ENCODE measurements around the gene BLMH. TPM values are rescaled to one million over a fixed set of nuclear protein-coding genes. Genes with fewer than 3 reads are reported as not detected.

Gene BLMH
- total RNA-seq, result 29.5 and 42.8 TPM in 2 replicates

GRCh38 chr17:30291543-30292285 is at the start of gene BLMH:
BLMH (minus strand) TSS chr17:30291944; CDS start chr17:30291819, 125 bp downstream.

GRCh38 chr17:30333503-30334360 is 42.0 kb upstream of the BLMH start, which contains the start of gene TMIGD1:
TMIGD1 (minus strand) TSS chr17:30334057; CDS start chr17:30332133, 1,924 bp downstream.

GRCh38 chr17:30235386-30236296 is 56.1 kb downstream of the BLMH start, which contains the start of gene SLC6A4:
SLC6A4 (minus strand) TSS chr17:30235697; CDS start chr17:30221958, 13,739 bp downstream.

Small RNA genes within 50 kb of the gene (small RNA-seq; reads per million reads assigned to genes)
- 4.8 reads per million, percentile 91 among the genes with 10 or more reads in this experiment for gene RF00154
- not detected for gene RNU6-1267P

Other genes starting within 250 kb of the BLMH start
- 4.4 and 8.2 TPM in 2 replicates for gene NSRP1, start 175.1 kb downstream of the BLMH start, total RNA-seq
- under 0.01 TPM in 1 of 2 replicates, not detected in the other for gene SLC6A4, start 56.2 kb downstream of the BLMH start, total RNA-seq
- gene TMIGD1, start 42.1 kb upstream of the BLMH start, total RNA-seq, result not detected in 2 replicates
- gene CPD, start 87.0 kb upstream of the BLMH start, total RNA-seq, result 58.3 and 61.2 TPM in 2 replicates
- 30.2 and 30.8 TPM in 2 replicates for gene GOSR1, start 185.5 kb upstream of the BLMH start, total RNA-seq

Measured in placental epithelial cell (primary cell).